ENCODE results near the gene FN1. TPM values are rescaled to one million over a fixed set of nuclear protein-coding genes. Genes with fewer than 3 reads are reported as not detected.

FN1 gene
- total RNA-seq, 4 donors from 2014 or later: 169 to 686 (median 215) TPM

GRCh38 chr2:215423234-215423633, 12.6 kb downstream of the FN1 start:
- Histone ChIP-seq H3K36me3 (peaks cover 0 to 7% (median 3%) of the 10 kb centered on the region in 4 donors), H3K27me3 (no peaks in the 10 kb centered on the region), H3K9me3 (no peaks in the 10 kb centered on the region), H3K4me3 (no peak overlapping the region), H3K4me1 (no peaks in the 10 kb centered on the region), H3K27ac (no peak overlapping the region)
- 53 to 71% methylated on average over 1 to 3 of the region's 3 CpGs for WGBS, 2 donors (ENCODE audit: low coverage in 1 of 2)
- no peak for TF ChIP-seq CTCF (IDR thresholded peaks at IDR 0.05)
- TF ChIP-seq EP300 (IDR thresholded peaks at IDR 0.05; ENCODE audit: low read depth): no peak
- no peak for TF ChIP-seq POLR2A (IDR thresholded peaks at IDR 0.05)
- TF ChIP-seq POLR2AphosphoS5 (IDR thresholded peaks at IDR 0.05): no peak
- intact Hi-C loops (cut with DNase I; ENCODE audit: low total_unique reads) (no loop called here), in situ Hi-C loops (cut with MboI; ENCODE audit: low pct_ligation_motif_present in 1 of 4, low pct_unique_long_range_greater_than_20kb in 1 of 4, low sequenced_read_pairs in 3 of 4) (no loop called here)
- DNase-seq: no peak

GRCh38 chr2:215422676-215423075, 13.2 kb downstream of the FN1 start:
- Histone ChIP-seq H3K27me3 (no peaks in the 10 kb centered on the region), H3K27ac (no peak overlapping the region), H3K4me3 (no peak overlapping the region), H3K4me1 (no peaks in the 10 kb centered on the region), H3K36me3 (peaks cover 0 to 4% (median 0%) of the 10 kb centered on the region in 4 donors), H3K9me3 (no peaks in the 10 kb centered on the region)
- no peak for TF ChIP-seq POLR2A (IDR thresholded peaks at IDR 0.05)
- TF ChIP-seq EP300 (IDR thresholded peaks at IDR 0.05; ENCODE audit: low read depth): no peak
- no peak for TF ChIP-seq CTCF (IDR thresholded peaks at IDR 0.05)
- no peak for TF ChIP-seq POLR2AphosphoS5 (IDR thresholded peaks at IDR 0.05)
- no peak for DNase-seq
- in situ Hi-C loops (cut with MboI; ENCODE audit: low pct_ligation_motif_present in 1 of 4, low pct_unique_long_range_greater_than_20kb in 1 of 4, low sequenced_read_pairs in 3 of 4) (no loop called here), intact Hi-C loops (cut with DNase I; ENCODE audit: low total_unique reads) (no loop called here)
- 92 to 98% methylated on average over 4 of the region's 4 CpGs for WGBS, 2 donors (ENCODE audit: low coverage in 1 of 2)

- in situ Hi-C loops (cut with MboI; ENCODE audit: low pct_ligation_motif_present in 1 of 4, low pct_unique_long_range_greater_than_20kb in 1 of 4, low sequenced_read_pairs in 3 of 4): no loop called here
- TF ChIP-seq CTCF (IDR thresholded peaks at IDR 0.05) (no peak), POLR2AphosphoS5 (IDR thresholded peaks at IDR 0.05) (no peak), EP300 (IDR thresholded peaks at IDR 0.05; ENCODE audit: low read depth) (no peak), POLR2A (IDR thresholded peaks at IDR 0.05) (no peak)
- intact Hi-C loops (cut with DNase I; ENCODE audit: low total_unique reads): no loop called here
- Histone ChIP-seq H3K4me1 (no peaks in the 10 kb centered on the region), H3K4me3 (no peak overlapping the region), H3K9me3 (no peaks in the 10 kb centered on the region), H3K27me3 (no peaks in the 10 kb centered on the region), H3K27ac (no peak overlapping the region), H3K36me3 (no peaks in the 10 kb centered on the region)
- 79 to 81% methylated on average over 3 to 10 of the region's 10 CpGs for WGBS, 2 donors (ENCODE audit: low coverage in 1 of 2)
- DNase-seq: no peak
Measured at GRCh38 chr2:215421859-215422461, 13.9 kb downstream of the FN1 start.

GRCh38 chr2:215420471-215420935, 15.4 kb downstream of the FN1 start:
- in situ Hi-C loops (cut with MboI; ENCODE audit: low pct_ligation_motif_present in 1 of 4, low pct_unique_long_range_greater_than_20kb in 1 of 4, low sequenced_read_pairs in 3 of 4): no loop called here
- Histone ChIP-seq H3K9me3 (no peaks in the 10 kb centered on the region), H3K4me1 (no peaks in the 10 kb centered on the region), H3K36me3 (no peaks in the 10 kb centered on the region), H3K27me3 (no peaks in the 10 kb centered on the region), H3K27ac (no peak overlapping the region), H3K4me3 (no peak overlapping the region)
- no peak for DNase-seq
- intact Hi-C loops (cut with DNase I; ENCODE audit: low total_unique reads): no loop called here
- TF ChIP-seq CTCF (IDR thresholded peaks at IDR 0.05) (no peak), POLR2A (IDR thresholded peaks at IDR 0.05) (no peak), EP300 (IDR thresholded peaks at IDR 0.05; ENCODE audit: low read depth) (no peak), POLR2AphosphoS5 (IDR thresholded peaks at IDR 0.05) (no peak)
- 80 to 93% methylated on average over 8 of the region's 8 CpGs for WGBS, 2 donors (ENCODE audit: low coverage in 1 of 2)

All from transverse colon (tissue), 4 donors.